ENCODE results near the gene USH1G. TPM values are rescaled to one million over a fixed set of nuclear protein-coding genes. Genes with fewer than 3 reads are reported as not detected.

USH1G gene
- total RNA-seq, 1 donor from 2014 or later: 0.14 TPM

- no peak overlapping the region for H2AFZ ChIP-seq (ENCODE audit: low read depth, low read length)
- no peak overlapping the region for H3K4me2 ChIP-seq (ENCODE audit: low read length)
- H3K36me3 Mint-ChIP-seq (ENCODE audit: low read depth, unreplicated experiment): no peaks in the 10 kb centered on the region
- H3K4me3 Mint-ChIP-seq (ENCODE audit: unreplicated experiment): peak overlapping the region; percentile 10
- H3K4me3 ChIP-seq (ENCODE audit: insufficient read depth, low read depth, low read length): no peak overlapping the region
- no peak overlapping the region for H3K27ac Mint-ChIP-seq (ENCODE audit: unreplicated experiment)
- no peaks in the 10 kb centered on the region for H4K20me1 ChIP-seq (ENCODE audit: insufficient read depth, low read length)
- no peaks in the 10 kb centered on the region for H3K4me1 Mint-ChIP-seq (ENCODE audit: low read depth, unreplicated experiment)
- peaks cover 76% of the 10 kb centered on the region for H3K27me3 Mint-ChIP-seq (ENCODE audit: low read depth, unreplicated experiment)
- TF ChIP-seq EZH2 (IDR thresholded peaks at IDR 0.05; ENCODE audit: insufficient read depth, low read length): no peak
- peaks cover 42% of the 10 kb centered on the region for H3K27me3 ChIP-seq (ENCODE audit: insufficient read depth, low read length)
- no peak for DNase-seq (ENCODE audit: low read depth)
- no peaks in the 10 kb centered on the region for H3K79me2 ChIP-seq (ENCODE audit: insufficient read depth, low read length)
- FAIRE-seq: no peak
- no peak overlapping the region for H3K9ac ChIP-seq (ENCODE audit: low read length)
- no peaks in the 10 kb centered on the region for H3K4me1 ChIP-seq (ENCODE audit: insufficient read depth, low read length)
- H3K9me3 ChIP-seq (ENCODE audit: insufficient read depth, low read depth, low read length): no peaks in the 10 kb centered on the region
- H3K27ac ChIP-seq (ENCODE audit: low read depth, low read length): no peak overlapping the region
- H3K9me3 Mint-ChIP-seq (ENCODE audit: unreplicated experiment): peaks cover 3% of the 10 kb centered on the region
- no peaks in the 10 kb centered on the region for H3K36me3 ChIP-seq (ENCODE audit: insufficient read depth, low read length)
Observed at GRCh38 chr17:74939534-74939933, 16.5 kb upstream of the USH1G start.

- Histone ChIP-seq H4K20me1 (ENCODE audit: insufficient read depth, low read length) (no peaks in the 10 kb centered on the region), H3K4me1 (ENCODE audit: insufficient read depth, low read length) (no peaks in the 10 kb centered on the region), H3K27ac (ENCODE audit: low read depth, low read length) (no peak overlapping the region), H3K4me2 (ENCODE audit: low read length) (no peak overlapping the region), H3K36me3 (ENCODE audit: insufficient read depth, low read length) (no peaks in the 10 kb centered on the region), H3K27me3 (ENCODE audit: insufficient read depth, low read length) (peaks cover 43% of the 10 kb centered on the region), H2AFZ (ENCODE audit: low read depth, low read length) (no peak overlapping the region), H3K9ac (ENCODE audit: low read length) (no peak overlapping the region), H3K9me3 (ENCODE audit: insufficient read depth, low read depth, low read length) (no peaks in the 10 kb centered on the region), H3K4me3 (ENCODE audit: insufficient read depth, low read depth, low read length) (no peak overlapping the region), H3K79me2 (ENCODE audit: insufficient read depth, low read length) (no peaks in the 10 kb centered on the region)
- H3K4me3 Mint-ChIP-seq (ENCODE audit: unreplicated experiment): no peak overlapping the region
- no peak for DNase-seq (ENCODE audit: low read depth)
- TF ChIP-seq EZH2 (IDR thresholded peaks at IDR 0.05; ENCODE audit: insufficient read depth, low read length): no peak
- TF ChIP-seq CTCF (IDR thresholded peaks at IDR 0.05; ENCODE audit: insufficient read depth, low read depth, low read length): no peak
- no peaks in the 10 kb centered on the region for H3K36me3 Mint-ChIP-seq (ENCODE audit: low read depth, unreplicated experiment)
- no peak for FAIRE-seq
- H3K27ac Mint-ChIP-seq (ENCODE audit: unreplicated experiment): no peak overlapping the region
- H3K4me1 Mint-ChIP-seq (ENCODE audit: low read depth, unreplicated experiment): no peaks in the 10 kb centered on the region
- H3K9me3 Mint-ChIP-seq (ENCODE audit: unreplicated experiment): peaks cover 3% of the 10 kb centered on the region
- peaks cover 75% of the 10 kb centered on the region for H3K27me3 Mint-ChIP-seq (ENCODE audit: low read depth, unreplicated experiment)
Observed at GRCh38 chr17:74938194-74938950, 15.3 kb upstream of the USH1G start.

GRCh38 chr17:74937064-74938051, 14.3 kb upstream of the USH1G start:
- peaks cover 78% of the 10 kb centered on the region for H3K27me3 Mint-ChIP-seq (ENCODE audit: low read depth, unreplicated experiment)
- no peak for FAIRE-seq
- Histone ChIP-seq H2AFZ (ENCODE audit: low read depth, low read length) (no peak overlapping the region), H3K27me3 (ENCODE audit: insufficient read depth, low read length) (peaks cover 51% of the 10 kb centered on the region), H3K79me2 (ENCODE audit: insufficient read depth, low read length) (no peaks in the 10 kb centered on the region), H3K4me1 (ENCODE audit: insufficient read depth, low read length) (no peaks in the 10 kb centered on the region), H3K9ac (ENCODE audit: low read length) (no peak overlapping the region), H3K9me3 (ENCODE audit: insufficient read depth, low read depth, low read length) (no peaks in the 10 kb centered on the region), H3K27ac (ENCODE audit: low read depth, low read length) (no peak overlapping the region), H3K4me3 (ENCODE audit: insufficient read depth, low read depth, low read length) (no peak overlapping the region), H4K20me1 (ENCODE audit: insufficient read depth, low read length) (no peaks in the 10 kb centered on the region), H3K36me3 (ENCODE audit: insufficient read depth, low read length) (no peaks in the 10 kb centered on the region), H3K4me2 (ENCODE audit: low read length) (no peak overlapping the region)
- no peak for TF ChIP-seq CTCF (IDR thresholded peaks at IDR 0.05; ENCODE audit: insufficient read depth, low read depth, low read length)
- no peak for TF ChIP-seq EZH2 (IDR thresholded peaks at IDR 0.05; ENCODE audit: insufficient read depth, low read length)
- no peaks in the 10 kb centered on the region for H3K36me3 Mint-ChIP-seq (ENCODE audit: low read depth, unreplicated experiment)
- H3K27ac Mint-ChIP-seq (ENCODE audit: unreplicated experiment): no peak overlapping the region
- H3K9me3 Mint-ChIP-seq (ENCODE audit: unreplicated experiment): peaks cover 3% of the 10 kb centered on the region
- no peak for DNase-seq (ENCODE audit: low read depth)
- no peak overlapping the region for H3K4me3 Mint-ChIP-seq (ENCODE audit: unreplicated experiment)
- no peaks in the 10 kb centered on the region for H3K4me1 Mint-ChIP-seq (ENCODE audit: low read depth, unreplicated experiment)

Data from astrocyte (in vitro differentiated cells and primary cell).